ENCODE results near the gene TTC17.

DNA sequence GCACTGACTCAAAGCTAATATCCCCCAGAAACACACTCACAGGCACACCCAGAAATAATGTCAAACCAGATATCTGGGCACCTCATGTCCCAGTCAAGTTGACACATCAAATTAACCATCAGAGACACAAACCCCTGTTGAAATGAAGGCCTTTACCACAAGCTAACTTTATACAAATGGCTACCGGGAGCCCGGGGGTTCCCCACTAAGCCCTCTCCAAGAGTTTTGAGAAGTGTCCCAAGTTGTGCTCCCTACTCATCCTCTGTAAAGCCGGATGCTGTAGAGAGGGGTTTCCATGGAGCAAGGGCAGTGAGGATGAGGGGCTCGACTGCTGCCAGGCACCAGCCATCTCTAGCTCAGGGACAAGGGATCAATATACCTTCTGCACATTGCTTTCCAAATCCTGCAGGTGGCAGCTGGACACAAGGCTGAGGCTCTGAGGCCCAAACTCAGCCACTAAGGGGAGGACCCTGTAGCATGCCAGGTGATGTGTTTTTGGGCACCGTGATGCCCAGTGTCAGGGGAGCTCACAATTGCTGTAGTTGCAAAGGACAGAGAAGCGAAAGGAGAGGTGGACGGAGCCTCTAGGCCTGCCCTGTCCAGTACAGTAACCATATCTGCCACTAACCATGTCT is 145.7 kb downstream of the TTC17 start:
- TF ChIP-seq POLR2A (IDR thresholded peaks at IDR 0.05) (peak; percentile 11), CTCF (IDR thresholded peaks at IDR 0.05) (peak; percentile 29 to 62 (median 41))

Measured in ovary (tissue), 3 donors.